GM21737 (cell line): ENCODE data around the gene AP4E1.
"Not testable (repeated sequence)": the region's sequence is repeated elsewhere in the genome, so short reads cannot be mapped to it uniquely, and the experiment has no call there.

Experiments used
- ATAC-seq: cut with Tn5 transposase; IDR thresholded peaks from one replicate; pipeline ENCODE4 v1.9.1; 2021; ENCODE audit warnings: mild to moderate bottlenecking, moderate library complexity; ENCODE audit not compliant: unreplicated experiment

The AP4E1 gene

GRCh38 chr15:50943638-50944037 is 35.2 kb downstream of the AP4E1 start:
- no peak for ATAC-seq

- ATAC-seq = no peak
These were observed 36.2 kb downstream of the AP4E1 start for GRCh38 chr15:50944672-50945071.

GRCh38 chr15:50945725-50946124 is 37.2 kb downstream of the AP4E1 start:
- no peak for ATAC-seq

GRCh38 chr15:50950745-50951144 is 42.3 kb downstream of the AP4E1 start:
- not testable (repeated sequence) for ATAC-seq

GRCh38 chr15:50953302-50953701 is 44.8 kb downstream of the AP4E1 start:
- ATAC-seq = no peak

GRCh38 chr15:50954837-50955236 is 46.4 kb downstream of the AP4E1 start:
- ATAC-seq = not testable (repeated sequence)

GRCh38 chr15:50959717-50960116 is 51.2 kb downstream of the AP4E1 start:
- ATAC-seq = no peak

GRCh38 chr15:50964075-50964474 is 55.6 kb downstream of the AP4E1 start:
- ATAC-seq = no peak

GRCh38 chr15:50968353-50968752 is 59.9 kb downstream of the AP4E1 start:
- ATAC-seq = no peak

GRCh38 chr15:50970524-50970923 is 62.0 kb downstream of the AP4E1 start:
- ATAC-seq = no peak

- no peak for ATAC-seq
These were observed 62.6 kb downstream of the AP4E1 start for GRCh38 chr15:50971115-50971514.

- ATAC-seq = no peak
These were observed 63.1 kb downstream of the AP4E1 start for GRCh38 chr15:50971542-50971941.

- ATAC-seq = no peak
These were observed 65.1 kb downstream of the AP4E1 start for GRCh38 chr15:50973605-50974004.

GRCh38 chr15:50977162-50977561 is 68.7 kb downstream of the AP4E1 start:
- ATAC-seq = no peak

GRCh38 chr15:50978580-50978979 is 70.1 kb downstream of the AP4E1 start:
- ATAC-seq = no peak

- no peak for ATAC-seq
These were observed 70.6 kb downstream of the AP4E1 start for GRCh38 chr15:50979041-50979440.

GRCh38 chr15:50993598-50993997 is 85.1 kb downstream of the AP4E1 start:
- no peak for ATAC-seq

- ATAC-seq = no peak
These were observed 88.2 kb downstream of the AP4E1 start for GRCh38 chr15:50996641-50997040.

GRCh38 chr15:50997371-50998051 is 89.0 kb downstream of the AP4E1 start:
- ATAC-seq = no peak

GRCh38 chr15:51004103-51004551 is 95.6 kb downstream of the AP4E1 start:
- ATAC-seq = no peak

GRCh38 chr15:51006336-51006985 is 98.0 kb downstream of the AP4E1 start:
- no peak for ATAC-seq

- no peak for ATAC-seq
These were observed 98.7 kb downstream of the AP4E1 start for GRCh38 chr15:51007131-51007666.
